ENCODE results near the gene TPX2. TPM values are rescaled to one million over a fixed set of nuclear protein-coding genes. Genes with fewer than 3 reads are reported as not detected.
A peak's percentile ranks its signal among the peaks of the same experiment; 100 is the strongest.

TPX2 gene
- total and polyA plus RNA-seq, 10 of the 15 experiments (the other 5 are each of a cell fraction or from before 2014, with no cell fraction given), result 29.7 to 144 (median 89.0) TPM

DNA sequence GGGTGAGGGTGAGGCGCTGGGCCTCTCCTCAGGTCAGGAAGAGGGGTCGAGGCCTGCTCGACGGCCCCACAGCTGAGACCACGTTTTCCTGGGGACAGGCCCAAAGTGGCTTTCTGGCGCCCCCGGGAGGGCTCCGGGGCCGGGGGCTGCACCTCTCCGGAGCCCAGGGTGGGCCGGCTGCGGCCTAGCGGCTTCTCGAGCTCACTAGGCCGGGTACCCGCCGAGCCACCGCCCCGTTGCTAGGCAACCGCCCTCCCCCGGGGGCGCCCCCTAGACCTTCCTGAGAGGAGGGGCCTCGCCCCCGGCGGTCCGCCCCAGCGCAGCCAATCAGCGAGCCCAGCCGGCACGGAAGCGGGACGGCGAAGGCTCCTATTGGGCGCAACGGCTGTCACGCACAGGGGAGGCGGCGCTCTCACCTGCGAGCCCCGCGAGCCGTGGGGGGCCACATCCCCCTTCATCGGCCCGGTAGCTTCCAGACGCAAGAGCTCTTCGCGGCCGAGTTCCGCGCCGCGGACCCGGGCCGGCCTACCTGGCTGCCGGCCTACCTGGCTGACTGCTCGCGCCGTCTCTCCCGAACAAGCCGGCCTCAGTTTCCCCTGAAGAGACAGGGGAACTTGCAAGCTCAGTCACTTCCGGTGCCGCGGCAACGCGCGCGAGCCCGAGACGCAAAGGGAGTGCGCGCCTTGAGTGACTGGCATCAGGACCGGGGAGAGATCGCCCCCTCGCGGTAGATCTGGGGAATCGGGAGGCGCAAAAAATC is 15.6 kb upstream of the TPX2 start (continued):
- TF ChIP-seq RELA (IDR thresholded peaks at IDR 0.05; ENCODE audit: borderline replicate concordance, partially characterized antibody) (peak; percentile 86), BMI1 (IDR thresholded peaks at IDR 0.05; ENCODE audit: borderline replicate concordance) (peak; percentile 100), CREB1 (IDR thresholded peaks at IDR 0.05; ENCODE audit: low read depth) (peak; percentile 54; the same call in 1 of the 2 replicates), HDGF (IDR thresholded peaks at IDR 0.05) (peak; percentile 46; the same call in 1 of the 2 replicates), MYB (IDR thresholded peaks at IDR 0.05; ENCODE audit: borderline replicate concordance, low read depth, low read length) (no peak), CREM (IDR thresholded peaks at IDR 0.05; ENCODE audit: low read depth) (0 out of 2 replicates have a peak, but pooled peaks have one; percentile 7)
- TF ChIP-seq, protein P1, sequence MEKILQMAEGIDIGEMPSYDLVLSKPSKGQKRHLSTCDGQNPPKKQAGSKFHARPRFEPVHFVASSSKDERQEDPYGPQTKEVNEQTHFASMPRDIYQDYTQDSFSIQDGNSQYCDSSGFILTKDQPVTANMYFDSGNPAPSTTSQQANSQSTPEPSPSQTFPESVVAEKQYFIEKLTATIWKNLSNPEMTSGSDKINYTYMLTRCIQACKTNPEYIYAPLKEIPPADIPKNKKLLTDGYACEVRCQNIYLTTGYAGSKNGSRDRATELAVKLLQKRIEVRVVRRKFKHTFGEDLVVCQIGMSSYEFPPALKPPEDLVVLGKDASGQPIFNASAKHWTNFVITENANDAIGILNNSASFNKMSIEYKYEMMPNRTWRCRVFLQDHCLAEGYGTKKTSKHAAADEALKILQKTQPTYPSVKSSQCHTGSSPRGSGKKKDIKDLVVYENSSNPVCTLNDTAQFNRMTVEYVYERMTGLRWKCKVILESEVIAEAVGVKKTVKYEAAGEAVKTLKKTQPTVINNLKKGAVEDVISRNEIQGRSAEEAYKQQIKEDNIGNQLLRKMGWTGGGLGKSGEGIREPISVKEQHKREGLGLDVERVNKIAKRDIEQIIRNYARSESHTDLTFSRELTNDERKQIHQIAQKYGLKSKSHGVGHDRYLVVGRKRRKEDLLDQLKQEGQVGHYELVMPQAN (conservative IDR thresholded peaks at IDR 0.05), result peak; percentile 61
- TF ChIP-seq, protein P2, sequence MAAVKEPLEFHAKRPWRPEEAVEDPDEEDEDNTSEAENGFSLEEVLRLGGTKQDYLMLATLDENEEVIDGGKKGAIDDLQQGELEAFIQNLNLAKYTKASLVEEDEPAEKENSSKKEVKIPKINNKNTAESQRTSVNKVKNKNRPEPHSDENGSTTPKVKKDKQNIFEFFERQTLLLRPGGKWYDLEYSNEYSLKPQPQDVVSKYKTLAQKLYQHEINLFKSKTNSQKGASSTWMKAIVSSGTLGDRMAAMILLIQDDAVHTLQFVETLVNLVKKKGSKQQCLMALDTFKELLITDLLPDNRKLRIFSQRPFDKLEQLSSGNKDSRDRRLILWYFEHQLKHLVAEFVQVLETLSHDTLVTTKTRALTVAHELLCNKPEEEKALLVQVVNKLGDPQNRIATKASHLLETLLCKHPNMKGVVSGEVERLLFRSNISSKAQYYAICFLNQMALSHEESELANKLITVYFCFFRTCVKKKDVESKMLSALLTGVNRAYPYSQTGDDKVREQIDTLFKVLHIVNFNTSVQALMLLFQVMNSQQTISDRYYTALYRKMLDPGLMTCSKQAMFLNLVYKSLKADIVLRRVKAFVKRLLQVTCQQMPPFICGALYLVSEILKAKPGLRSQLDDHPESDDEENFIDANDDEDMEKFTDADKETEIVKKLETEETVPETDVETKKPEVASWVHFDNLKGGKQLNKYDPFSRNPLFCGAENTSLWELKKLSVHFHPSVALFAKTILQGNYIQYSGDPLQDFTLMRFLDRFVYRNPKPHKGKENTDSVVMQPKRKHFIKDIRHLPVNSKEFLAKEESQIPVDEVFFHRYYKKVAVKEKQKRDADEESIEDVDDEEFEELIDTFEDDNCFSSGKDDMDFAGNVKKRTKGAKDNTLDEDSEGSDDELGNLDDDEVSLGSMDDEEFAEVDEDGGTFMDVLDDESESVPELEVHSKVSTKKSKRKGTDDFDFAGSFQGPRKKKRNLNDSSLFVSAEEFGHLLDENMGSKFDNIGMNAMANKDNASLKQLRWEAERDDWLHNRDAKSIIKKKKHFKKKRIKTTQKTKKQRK (IDR thresholded peaks at IDR 0.05; ENCODE audit: low read depth, low read length), result 0 out of 2 replicates have a peak, but pooled peaks have one; percentile 20
- TF ChIP-seq, protein P3, sequence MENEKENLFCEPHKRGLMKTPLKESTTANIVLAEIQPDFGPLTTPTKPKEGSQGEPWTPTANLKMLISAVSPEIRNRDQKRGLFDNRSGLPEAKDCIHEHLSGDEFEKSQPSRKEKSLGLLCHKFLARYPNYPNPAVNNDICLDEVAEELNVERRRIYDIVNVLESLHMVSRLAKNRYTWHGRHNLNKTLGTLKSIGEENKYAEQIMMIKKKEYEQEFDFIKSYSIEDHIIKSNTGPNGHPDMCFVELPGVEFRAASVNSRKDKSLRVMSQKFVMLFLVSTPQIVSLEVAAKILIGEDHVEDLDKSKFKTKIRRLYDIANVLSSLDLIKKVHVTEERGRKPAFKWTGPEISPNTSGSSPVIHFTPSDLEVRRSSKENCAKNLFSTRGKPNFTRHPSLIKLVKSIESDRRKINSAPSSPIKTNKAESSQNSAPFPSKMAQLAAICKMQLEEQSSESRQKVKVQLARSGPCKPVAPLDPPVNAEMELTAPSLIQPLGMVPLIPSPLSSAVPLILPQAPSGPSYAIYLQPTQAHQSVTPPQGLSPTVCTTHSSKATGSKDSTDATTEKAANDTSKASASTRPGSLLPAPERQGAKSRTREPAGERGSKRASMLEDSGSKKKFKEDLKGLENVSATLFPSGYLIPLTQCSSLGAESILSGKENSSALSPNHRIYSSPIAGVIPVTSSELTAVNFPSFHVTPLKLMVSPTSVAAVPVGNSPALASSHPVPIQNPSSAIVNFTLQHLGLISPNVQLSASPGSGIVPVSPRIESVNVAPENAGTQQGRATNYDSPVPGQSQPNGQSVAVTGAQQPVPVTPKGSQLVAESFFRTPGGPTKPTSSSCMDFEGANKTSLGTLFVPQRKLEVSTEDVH (IDR thresholded peaks at IDR 0.05; ENCODE audit: low read depth, partially characterized antibody), result peak; percentile 70
- TF ChIP-seq, protein P4, sequence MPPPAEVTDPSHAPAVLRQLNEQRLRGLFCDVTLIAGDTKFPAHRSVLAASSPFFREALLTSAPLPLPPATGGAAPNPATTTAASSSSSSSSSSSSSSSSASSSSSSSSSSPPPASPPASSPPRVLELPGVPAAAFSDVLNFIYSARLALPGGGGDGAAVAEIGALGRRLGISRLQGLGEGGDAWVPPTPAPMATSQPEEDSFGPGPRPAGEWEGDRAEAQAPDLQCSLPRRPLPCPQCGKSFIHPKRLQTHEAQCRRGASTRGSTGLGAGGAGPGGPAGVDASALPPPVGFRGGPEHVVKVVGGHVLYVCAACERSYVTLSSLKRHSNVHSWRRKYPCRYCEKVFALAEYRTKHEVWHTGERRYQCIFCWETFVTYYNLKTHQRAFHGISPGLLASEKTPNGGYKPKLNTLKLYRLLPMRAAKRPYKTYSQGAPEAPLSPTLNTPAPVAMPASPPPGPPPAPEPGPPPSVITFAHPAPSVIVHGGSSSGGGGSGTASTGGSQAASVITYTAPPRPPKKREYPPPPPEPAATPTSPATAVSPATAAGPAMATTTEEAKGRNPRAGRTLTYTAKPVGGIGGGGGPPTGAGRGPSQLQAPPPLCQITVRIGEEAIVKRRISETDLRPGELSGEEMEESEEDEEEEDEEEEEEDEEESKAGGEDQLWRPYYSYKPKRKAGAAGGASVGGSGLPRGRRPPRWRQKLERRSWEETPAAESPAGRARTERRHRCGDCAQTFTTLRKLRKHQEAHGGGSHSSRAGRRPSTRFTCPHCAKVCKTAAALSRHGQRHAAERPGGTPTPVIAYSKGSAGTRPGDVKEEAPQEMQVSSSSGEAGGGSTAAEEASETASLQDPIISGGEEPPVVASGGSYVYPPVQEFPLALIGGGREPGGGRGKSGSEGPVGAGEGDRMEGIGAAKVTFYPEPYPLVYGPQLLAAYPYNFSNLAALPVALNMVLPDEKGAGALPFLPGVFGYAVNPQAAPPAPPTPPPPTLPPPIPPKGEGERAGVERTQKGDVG (CRISPR knock-in tag; IDR thresholded peaks at IDR 0.05), result no peak
